Kidney (tissue), 14 donors: ENCODE measurements around the gene PTPRG. TPM values are rescaled to one million over a fixed set of nuclear protein-coding genes. Genes with fewer than 3 reads are reported as not detected.

ENCODE experiments used
- DNase-seq, 5 donors: peaks; one replicate each; pipeline ENCODE4 v3.0.0-alpha.2; 2013 to 2020
- FAIRE-seq: peaks from 2 replicates; lab custom pipeline; 2012; peaks lifted over from hg19 to GRCh38; lab: Jason Lieb, UNC
- H3K27ac ChIP-seq, 2 donors: one replicate each; pipeline ENCODE4 v1.7.0; 2013; ENCODE audit warnings: low read depth in 2 of 2, low read length in 2 of 2, inconsistent platforms in 1 of 2
- H3K27me3 ChIP-seq: one replicate; pipeline ENCODE4 v1.7.1; 2013; ENCODE audit warnings: low read length, inconsistent platforms; ENCODE audit not compliant: control insufficient read depth, insufficient read depth
- H3K36me3 ChIP-seq, 3 donors: one replicate each; pipeline versions ENCODE4 v1.7.0 to v1.7.1; 2013; ENCODE audit warnings: low read length in 3 of 3, control low read depth in 1 of 3, inconsistent platforms in 1 of 3; ENCODE audit not compliant: insufficient read depth in 3 of 3, control insufficient read depth in 2 of 3
- H3K4me1 ChIP-seq, 3 donors: one replicate each; pipeline versions ENCODE4 v1.7.0 to v1.7.1; 2013; ENCODE audit warnings: low read length in 3 of 3, inconsistent platforms in 1 of 3, low read depth in 1 of 3; ENCODE audit not compliant: control insufficient read depth in 2 of 3, insufficient read depth in 2 of 3
- H3K4me3 ChIP-seq, 3 donors: one replicate each; pipeline versions ENCODE4 v1.7.0 to v1.8.1; 2013; ENCODE audit warnings: low read length in 3 of 3, control low read depth in 1 of 3, inconsistent platforms in 1 of 3
- H3K9ac ChIP-seq, 3 donors: one replicate each; pipeline versions ENCODE4 v1.7.0 to v1.7.1; 2013; ENCODE audit warnings: low read length in 3 of 3, control low read depth in 1 of 3, inconsistent platforms in 1 of 3
- H3K9me3 ChIP-seq, 3 donors: one replicate each; pipeline versions ENCODE4 v1.7.0 to v1.7.1; 2013; ENCODE audit warnings: low read length in 3 of 3, control low read depth in 1 of 3, inconsistent platforms in 1 of 3; ENCODE audit not compliant: control insufficient read depth in 2 of 3, insufficient read depth in 1 of 3
- intact Hi-C: fragments of 100-400 bp; cut with DNase I; formaldehyde crosslinking; loops from one replicate; pipeline ENCODE4 v1.11.1; 2022
- polyA plus RNA-seq: library from polyadenylated mRNA; stranded (reverse); fragments of 350-450 nt; fragmentation: Illumina TruSeq; extraction: RNeasy Lipid Tissue Mini Kit (QIAGEN cat#74804); gene quantifications from one replicate; pipeline ENCODE4 v1.2.3, GENCODE V29; 2014; ENCODE audit warnings: low read depth, low replicate concordance; ENCODE audit not compliant: insufficient read depth
- total RNA-seq: library from RNA; stranded (reverse); fragmentation: NEBNext Ultra II Directional; extraction: Animal tissue kit (Norgen Biotek cat#: 25700); gene quantifications from one replicate; pipeline ENCODE4 v1.2.1, GENCODE V29; 2021
- TF ChIP-seq, protein P1 (sequence below): IDR thresholded peaks from 3 replicates; pipeline ENCODE4 v1.5.1; 2012; ENCODE audit warnings: mild to moderate bottlenecking, moderate library complexity, borderline replicate concordance; ENCODE audit not compliant: insufficient read depth; ENCODE audit errors: extremely low read depth
- donor health status: control.
- donor health status: control.
- donor health status: control.
- donor health status: control.
- donor health status: control.
- donor health status: DM: yes; HTN: yes; CAD: no.
- donor health status: Normal renal cell carcinoma (clear cell type).

The PTPRG gene
- total and polyA plus RNA-seq, 2 donors from 2014 or later, result 9.2 to 154 TPM

DNA sequence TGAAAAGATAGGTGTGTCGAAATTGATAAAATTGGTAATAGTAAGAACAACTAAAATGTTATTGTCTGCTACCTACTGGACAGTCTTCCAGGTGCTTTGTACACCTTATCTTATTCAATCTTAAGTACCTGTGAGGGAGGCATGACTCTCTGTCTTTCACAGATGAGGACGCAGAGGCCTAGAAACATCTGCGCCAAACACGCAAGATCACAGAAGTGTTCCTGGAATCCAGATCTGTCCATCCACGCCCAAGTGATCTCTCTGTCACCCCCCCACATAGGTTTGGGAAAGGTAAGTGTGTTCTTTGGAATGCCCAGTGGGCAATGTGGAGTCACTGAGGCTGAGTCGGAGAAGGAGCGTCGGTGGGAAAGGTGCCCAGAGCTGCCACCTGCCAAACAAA is 34.4 kb upstream of the PTPRG start:
- Histone ChIP-seq H3K9ac (no peak overlapping the region), H3K4me1 (peaks cover 0 to 4% (median 0%) of the 10 kb centered on the region in 3 donors), H3K9me3 (no peaks in the 10 kb centered on the region), H3K4me3 (no peak overlapping the region), H3K36me3 (no peaks in the 10 kb centered on the region), H3K27ac (no peak overlapping the region), H3K27me3 (no peaks in the 10 kb centered on the region)
- no peak for DNase-seq
- intact Hi-C loops, result no loop called here
- no peak for FAIRE-seq
- TF ChIP-seq, protein P1, sequence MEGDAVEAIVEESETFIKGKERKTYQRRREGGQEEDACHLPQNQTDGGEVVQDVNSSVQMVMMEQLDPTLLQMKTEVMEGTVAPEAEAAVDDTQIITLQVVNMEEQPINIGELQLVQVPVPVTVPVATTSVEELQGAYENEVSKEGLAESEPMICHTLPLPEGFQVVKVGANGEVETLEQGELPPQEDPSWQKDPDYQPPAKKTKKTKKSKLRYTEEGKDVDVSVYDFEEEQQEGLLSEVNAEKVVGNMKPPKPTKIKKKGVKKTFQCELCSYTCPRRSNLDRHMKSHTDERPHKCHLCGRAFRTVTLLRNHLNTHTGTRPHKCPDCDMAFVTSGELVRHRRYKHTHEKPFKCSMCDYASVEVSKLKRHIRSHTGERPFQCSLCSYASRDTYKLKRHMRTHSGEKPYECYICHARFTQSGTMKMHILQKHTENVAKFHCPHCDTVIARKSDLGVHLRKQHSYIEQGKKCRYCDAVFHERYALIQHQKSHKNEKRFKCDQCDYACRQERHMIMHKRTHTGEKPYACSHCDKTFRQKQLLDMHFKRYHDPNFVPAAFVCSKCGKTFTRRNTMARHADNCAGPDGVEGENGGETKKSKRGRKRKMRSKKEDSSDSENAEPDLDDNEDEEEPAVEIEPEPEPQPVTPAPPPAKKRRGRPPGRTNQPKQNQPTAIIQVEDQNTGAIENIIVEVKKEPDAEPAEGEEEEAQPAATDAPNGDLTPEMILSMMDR, result no peak

DNA sequence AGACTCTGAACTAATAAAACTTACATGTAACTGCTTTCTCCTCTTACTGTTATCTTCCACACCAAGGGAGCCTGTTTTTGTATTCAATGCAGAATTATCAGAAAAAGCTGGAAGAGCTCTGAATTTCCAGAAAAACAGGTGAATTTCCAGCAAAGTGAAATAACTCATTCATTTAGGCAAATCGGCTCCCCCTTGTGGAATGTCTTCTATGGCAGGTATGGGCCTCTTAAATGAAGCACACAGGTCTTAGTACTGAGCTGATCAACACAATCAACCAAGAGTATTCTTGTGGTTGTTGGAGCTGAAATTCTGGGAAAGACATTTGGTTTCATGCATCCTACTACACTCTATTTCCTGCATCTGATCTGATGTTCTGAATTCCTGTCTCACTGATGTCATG is 31.0 kb upstream of the PTPRG start:
- H3K4me3 ChIP-seq, result no peak overlapping the region
- FAIRE-seq (peak; percentile 19), DNase-seq (peak in 3 of 5 donors; percentile 37 to 84 (median 82))
- no peaks in the 10 kb centered on the region for H3K27me3 ChIP-seq
- TF ChIP-seq, protein P1, result peak; percentile 46
- H3K4me1 ChIP-seq, result no peaks in the 10 kb centered on the region
- no peak overlapping the region for H3K9ac ChIP-seq
- no peak overlapping the region for H3K27ac ChIP-seq
- no peaks in the 10 kb centered on the region for H3K9me3 ChIP-seq
- intact Hi-C loops, result no loop called here
- no peaks in the 10 kb centered on the region for H3K36me3 ChIP-seq

DNA sequence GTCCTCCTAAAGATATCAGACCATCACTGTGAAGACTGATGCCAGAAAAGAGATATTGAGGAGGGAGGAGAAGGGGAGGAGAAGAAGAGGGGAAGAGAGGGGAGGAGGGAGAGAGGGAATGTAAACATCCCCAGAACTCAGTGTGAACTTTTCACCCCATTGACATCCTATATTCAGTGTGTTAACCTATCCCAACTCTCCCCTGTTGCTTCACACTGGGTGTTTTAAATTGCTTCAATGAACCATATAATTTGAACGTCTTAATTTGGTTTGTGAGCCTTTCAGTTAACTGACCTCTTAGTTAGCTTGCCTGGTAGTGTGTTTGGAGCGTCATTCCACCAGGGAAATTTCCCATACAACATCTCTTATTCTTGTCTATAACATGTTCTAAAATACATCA is 29.8 kb upstream of the PTPRG start:
- DNase-seq (peak in 2 of 5 donors; percentile 78 to 86), FAIRE-seq (no peak)
- intact Hi-C loops, result no loop called here
- Histone ChIP-seq H3K36me3 (no peaks in the 10 kb centered on the region), H3K9ac (no peak overlapping the region), H3K27ac (no peak overlapping the region), H3K27me3 (no peaks in the 10 kb centered on the region), H3K4me3 (no peak overlapping the region), H3K9me3 (no peaks in the 10 kb centered on the region), H3K4me1 (no peaks in the 10 kb centered on the region)
- TF ChIP-seq, protein P1, result no peak

DNA sequence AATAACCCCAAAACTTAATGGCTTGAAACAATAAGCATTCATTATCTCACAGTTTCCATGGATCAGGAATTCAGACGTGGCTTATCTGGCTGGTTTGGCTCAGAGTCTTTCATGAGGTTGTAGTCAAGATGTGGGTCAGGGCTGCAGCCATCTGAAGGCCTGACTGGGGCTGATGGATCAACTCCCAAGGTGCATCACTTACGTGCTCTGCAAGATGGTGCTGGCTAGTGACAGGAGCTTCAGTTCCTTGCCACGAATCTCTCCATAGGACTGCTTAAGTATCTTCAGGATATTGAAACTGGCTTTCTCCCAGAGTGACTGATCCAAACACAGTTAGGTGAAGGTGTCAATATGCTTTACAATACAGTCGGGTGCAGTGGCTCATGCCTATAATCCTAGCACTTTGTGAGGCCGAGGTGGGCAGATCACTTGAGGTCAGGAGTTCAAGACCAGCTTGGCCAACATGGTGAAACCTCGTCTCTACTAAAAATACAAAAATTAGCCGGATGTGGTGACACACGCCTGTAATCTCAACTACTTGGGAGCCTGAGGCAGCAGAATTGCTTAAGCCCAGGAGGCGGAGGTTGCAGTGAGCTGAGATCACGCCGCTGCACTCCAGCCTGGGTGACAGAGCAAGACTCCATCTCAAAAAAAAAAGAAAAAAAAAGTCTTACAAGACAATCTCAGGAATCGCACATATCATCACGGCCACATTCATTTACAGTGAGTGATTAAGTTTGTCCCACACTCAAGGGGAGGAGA is 28.5 kb upstream of the PTPRG start:
- intact Hi-C loops, result no loop called here
- Histone ChIP-seq H3K9me3 (no peaks in the 10 kb centered on the region), H3K4me1 (peaks cover 0 to 10% (median 0%) of the 10 kb centered on the region in 3 donors), H3K36me3 (no peaks in the 10 kb centered on the region), H3K4me3 (no peak overlapping the region), H3K27me3 (no peaks in the 10 kb centered on the region), H3K9ac (no peak overlapping the region), H3K27ac (no peak overlapping the region)
- TF ChIP-seq, protein P1, result no peak
- DNase-seq (no peak), FAIRE-seq (no peak)
